ENCODE data around the gene CPNE6. TPM values are rescaled to one million over a fixed set of nuclear protein-coding genes. Genes with fewer than 3 reads are reported as not detected.
A peak's percentile ranks its signal among the peaks of the same experiment; 100 is the strongest.

The CPNE6 gene
- total and polyA plus RNA-seq, 2 of the 13 experiments (the other 11 are each of a cell fraction or from before 2014, with no cell fraction given), result not detected

GRCh38 chr14:24067133-24068082, 4.0 kb upstream of the CPNE6 start (continued):
- TF ChIP-seq, protein P1, sequence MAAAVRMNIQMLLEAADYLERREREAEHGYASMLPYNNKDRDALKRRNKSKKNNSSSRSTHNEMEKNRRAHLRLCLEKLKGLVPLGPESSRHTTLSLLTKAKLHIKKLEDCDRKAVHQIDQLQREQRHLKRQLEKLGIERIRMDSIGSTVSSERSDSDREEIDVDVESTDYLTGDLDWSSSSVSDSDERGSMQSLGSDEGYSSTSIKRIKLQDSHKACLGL (CRISPR knock-in tag; IDR thresholded peaks at IDR 0.05), result 0 out of 2 replicates have a peak, but pooled peaks have one; percentile 52
- peak; percentile 62; the same call in 1 of the 2 replicates for TF ChIP-seq ERF (CRISPR knock-in tag; IDR thresholded peaks at IDR 0.05)
- TF ChIP-seq ZNF564 (CRISPR knock-in tag; IDR thresholded peaks at IDR 0.05), result peak; percentile 72; the same call in 1 of the 2 replicates
- TF ChIP-seq SOX5 (CRISPR knock-in tag; IDR thresholded peaks at IDR 0.05; ENCODE audit: borderline replicate concordance), result peak; percentile 32; the same call in 1 of the 2 replicates
- peak; percentile 60; the same call in 1 of the 2 replicates for TF ChIP-seq ZNF704 (CRISPR knock-in tag; IDR thresholded peaks at IDR 0.05; ENCODE audit: borderline replicate concordance)
- peak; percentile 86 for TF ChIP-seq PATZ1 (CRISPR knock-in tag; IDR thresholded peaks at IDR 0.05)
- TF ChIP-seq ZNF205 (CRISPR knock-in tag; IDR thresholded peaks at IDR 0.05), result no peak
- TF ChIP-seq ZNF619 (CRISPR knock-in tag; IDR thresholded peaks at IDR 0.05), result 0 out of 2 replicates have a peak, but pooled peaks have one; percentile 21
- no peak for TF ChIP-seq ZSCAN30 (CRISPR knock-in tag; IDR thresholded peaks at IDR 0.05)
- no peak for TF ChIP-seq ZNF557 (CRISPR knock-in tag; IDR thresholded peaks at IDR 0.05)
- TF ChIP-seq, protein P2, sequence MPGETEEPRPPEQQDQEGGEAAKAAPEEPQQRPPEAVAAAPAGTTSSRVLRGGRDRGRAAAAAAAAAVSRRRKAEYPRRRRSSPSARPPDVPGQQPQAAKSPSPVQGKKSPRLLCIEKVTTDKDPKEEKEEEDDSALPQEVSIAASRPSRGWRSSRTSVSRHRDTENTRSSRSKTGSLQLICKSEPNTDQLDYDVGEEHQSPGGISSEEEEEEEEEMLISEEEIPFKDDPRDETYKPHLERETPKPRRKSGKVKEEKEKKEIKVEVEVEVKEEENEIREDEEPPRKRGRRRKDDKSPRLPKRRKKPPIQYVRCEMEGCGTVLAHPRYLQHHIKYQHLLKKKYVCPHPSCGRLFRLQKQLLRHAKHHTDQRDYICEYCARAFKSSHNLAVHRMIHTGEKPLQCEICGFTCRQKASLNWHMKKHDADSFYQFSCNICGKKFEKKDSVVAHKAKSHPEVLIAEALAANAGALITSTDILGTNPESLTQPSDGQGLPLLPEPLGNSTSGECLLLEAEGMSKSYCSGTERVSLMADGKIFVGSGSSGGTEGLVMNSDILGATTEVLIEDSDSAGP (CRISPR knock-in tag; IDR thresholded peaks at IDR 0.05; ENCODE audit: borderline replicate concordance), result peak; percentile 60
- no peak for TF ChIP-seq CEBPG (CRISPR knock-in tag; IDR thresholded peaks at IDR 0.05)
- TF ChIP-seq ZNF543 (CRISPR knock-in tag; IDR thresholded peaks at IDR 0.05), result peak; percentile 25; the same call in 1 of the 2 replicates
- TF ChIP-seq TARDBP (CRISPR knock-in tag; IDR thresholded peaks at IDR 0.05), result peak; percentile 46; the same call in 1 of the 2 replicates
- peak; percentile 66; the same call in 1 of the 2 replicates for TF ChIP-seq MIER2 (CRISPR knock-in tag; IDR thresholded peaks at IDR 0.05)
- TF ChIP-seq ZNF430 (CRISPR knock-in tag; IDR thresholded peaks at IDR 0.05), result peak; percentile 57; the same call in 1 of the 2 replicates
- 0 out of 2 replicates have a peak, but pooled peaks have one; percentile 23 for TF ChIP-seq ARHGAP35 (CRISPR knock-in tag; IDR thresholded peaks at IDR 0.05; ENCODE audit: borderline replicate concordance)
- TF ChIP-seq IRX3 (CRISPR knock-in tag; IDR thresholded peaks at IDR 0.05; ENCODE audit: borderline replicate concordance, low read depth), result no peak
- TF ChIP-seq MYC (CRISPR knock-in tag; IDR thresholded peaks at IDR 0.05; ENCODE audit: borderline replicate concordance), result 0 out of 2 replicates have a peak, but pooled peaks have one; percentile 9
- TF ChIP-seq NFIB (CRISPR knock-in tag; IDR thresholded peaks at IDR 0.05; ENCODE audit: borderline replicate concordance), result 0 out of 2 replicates have a peak, but pooled peaks have one; percentile 27
- TF ChIP-seq, protein P3, sequence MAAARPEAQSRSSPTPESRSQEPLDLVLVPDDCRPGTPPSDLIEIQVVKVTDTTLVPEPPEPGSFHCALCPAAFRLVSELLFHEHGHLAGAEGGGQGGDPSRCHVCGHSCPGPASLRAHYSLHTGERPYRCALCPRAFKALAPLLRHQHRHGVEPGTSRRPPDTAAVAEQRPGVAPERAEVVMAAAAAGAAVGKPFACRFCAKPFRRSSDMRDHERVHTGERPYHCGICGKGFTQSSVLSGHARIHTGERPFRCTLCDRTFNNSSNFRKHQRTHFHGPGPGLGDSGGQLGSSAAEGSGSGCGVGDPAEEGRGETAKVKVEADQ (CRISPR knock-in tag; IDR thresholded peaks at IDR 0.05; ENCODE audit: borderline replicate concordance), result peak; percentile 70; the same call in 1 of the 2 replicates

Data from HepG2 (cell line).